Measurements from ENCODE around the gene LPAR1. TPM values are rescaled to one million over a fixed set of nuclear protein-coding genes. Genes with fewer than 3 reads are reported as not detected.

The LPAR1 gene
- total and polyA plus RNA-seq, 2 donors from 2014 or later = 2.9 to 28.2 TPM

GRCh38 chr9:111041902-111042301 lies 3.6 kb upstream of the LPAR1 start:
- no peak for TF ChIP-seq CTCF (IDR thresholded peaks at IDR 0.05; ENCODE audit: borderline replicate concordance, extremely low read depth, insufficient read depth)
- intact Hi-C loops (cut with DNase I) = no loop called here
- peaks cover 0 to 4% (median 0%) of the 10 kb centered on the region in 3 donors for H3K9me3 ChIP-seq (ENCODE audit: control insufficient read depth in 2 of 3, insufficient read depth in 1 of 3, low read length in 3 of 3)
- peaks cover 0 to 3% (median 0%) of the 10 kb centered on the region in 3 donors for H3K4me1 ChIP-seq (ENCODE audit: control insufficient read depth in 2 of 3, insufficient read depth in 2 of 3, low read depth in 1 of 3, low read length in 3 of 3)
- no peaks in the 10 kb centered on the region for H3K36me3 ChIP-seq (ENCODE audit: control insufficient read depth in 2 of 3, insufficient read depth in 3 of 3, low read length in 3 of 3)
- no peak overlapping the region for H3K4me3 ChIP-seq (ENCODE audit: low read length in 3 of 3)
- no peak overlapping the region for H3K27ac ChIP-seq (ENCODE audit: low read depth in 2 of 2, low read length in 2 of 2)
- no peak for FAIRE-seq
- no peak for DNase-seq
- H3K9ac ChIP-seq (ENCODE audit: low read length in 3 of 3) = no peak overlapping the region
- no peaks in the 10 kb centered on the region for H3K27me3 ChIP-seq (ENCODE audit: control insufficient read depth, insufficient read depth, low read length)

GRCh38 chr9:111040494-111040893 lies 2.2 kb upstream of the LPAR1 start:
- H3K36me3 ChIP-seq (ENCODE audit: control insufficient read depth in 2 of 3, insufficient read depth in 3 of 3, low read length in 3 of 3) = no peaks in the 10 kb centered on the region
- DNase-seq = no peak

GRCh38 chr9:111039231-111039906 lies 1.1 kb upstream of the LPAR1 start:
- Histone ChIP-seq H3K27me3 (ENCODE audit: control insufficient read depth, insufficient read depth, low read length) (no peaks in the 10 kb centered on the region), H3K36me3 (ENCODE audit: control insufficient read depth in 2 of 3, insufficient read depth in 3 of 3, low read length in 3 of 3) (no peaks in the 10 kb centered on the region), H3K4me3 (ENCODE audit: low read length in 3 of 3) (peak overlapping the region; percentile 50 to 62 (median 61)), H3K9me3 (ENCODE audit: control insufficient read depth in 2 of 3, insufficient read depth in 1 of 3, low read length in 3 of 3) (no peaks in the 10 kb centered on the region), H3K4me1 (ENCODE audit: control insufficient read depth in 2 of 3, insufficient read depth in 2 of 3, low read depth in 1 of 3, low read length in 3 of 3) (peaks cover 0 to 3% (median 0%) of the 10 kb centered on the region in 3 donors), H3K9ac (ENCODE audit: low read length in 3 of 3) (peak overlapping the region in 2 of 3 donors; percentile 29 to 49), H3K27ac (ENCODE audit: low read depth in 2 of 2, low read length in 2 of 2) (peak overlapping the region; percentile 36 to 60)
- TF ChIP-seq CTCF (IDR thresholded peaks at IDR 0.05; ENCODE audit: borderline replicate concordance, extremely low read depth, insufficient read depth) = no peak
- intact Hi-C loops (cut with DNase I) = no loop called here
- DNase-seq = peak; percentile 33 to 72 (median 47)
- FAIRE-seq = no peak

More at GRCh38 chr9:111040494-111040893, 2.2 kb upstream of the LPAR1 start:
- Histone ChIP-seq H3K27ac (ENCODE audit: low read depth in 2 of 2, low read length in 2 of 2) (no peak overlapping the region), H3K4me3 (ENCODE audit: low read length in 3 of 3) (no peak overlapping the region), H3K9ac (ENCODE audit: low read length in 3 of 3) (no peak overlapping the region), H3K4me1 (ENCODE audit: control insufficient read depth in 2 of 3, insufficient read depth in 2 of 3, low read depth in 1 of 3, low read length in 3 of 3) (peaks cover 0 to 3% (median 0%) of the 10 kb centered on the region in 3 donors), H3K27me3 (ENCODE audit: control insufficient read depth, insufficient read depth, low read length) (no peaks in the 10 kb centered on the region), H3K9me3 (ENCODE audit: control insufficient read depth in 2 of 3, insufficient read depth in 1 of 3, low read length in 3 of 3) (peaks cover 0 to 4% (median 0%) of the 10 kb centered on the region in 3 donors)
- no peak for FAIRE-seq
- intact Hi-C loops (cut with DNase I) = no loop called here
- TF ChIP-seq CTCF (IDR thresholded peaks at IDR 0.05; ENCODE audit: borderline replicate concordance, extremely low read depth, insufficient read depth) = no peak

Measured in kidney (tissue), 14 donors.